H9 (cell line): Measurements from ENCODE around the gene DHX38. TPM values are rescaled to one million over a fixed set of nuclear protein-coding genes. Genes with fewer than 3 reads are reported as not detected.

Experiments used
- DNase-seq: peaks from one replicate; pipeline ENCODE4 v3.0.0-alpha.2; 2017
- H2AFZ ChIP-seq: one replicate; pipeline ENCODE4 v1.6.1; 2013; ENCODE audit warnings: mild to moderate bottlenecking, low read length, control low read depth, moderate library complexity
- H2AK5ac ChIP-seq: 2 replicates; pipeline ENCODE4 v1.6.1; 2013; ENCODE audit warnings: low read length, control low read depth, mixed read lengths; ENCODE audit not compliant: insufficient read length
- H2BK120ac ChIP-seq: one replicate; pipeline ENCODE4 v1.6.1; 2013; ENCODE audit warnings: low read depth, mild to moderate bottlenecking, low read length, control low read depth, inconsistent platforms; ENCODE audit not compliant: poor library complexity, severe bottlenecking
- H2BK12ac ChIP-seq: 2 replicates; pipeline ENCODE4 v1.6.1; 2013; ENCODE audit warnings: low read length, control low read depth, mixed read lengths, low read depth; ENCODE audit not compliant: insufficient read length
- H2BK15ac ChIP-seq: 2 replicates; pipeline ENCODE4 v1.6.1; 2013; ENCODE audit warnings: low read depth, low read length, control low read depth
- H2BK20ac ChIP-seq: one replicate; pipeline ENCODE4 v1.6.1; 2013; ENCODE audit warnings: low read depth, mild to moderate bottlenecking, low read length, control low read depth, inconsistent platforms; ENCODE audit not compliant: poor library complexity, severe bottlenecking
- H2BK5ac ChIP-seq: 2 replicates; pipeline ENCODE4 v1.6.1; 2013; ENCODE audit warnings: low read length, control low read depth, mixed read lengths; ENCODE audit not compliant: insufficient read length
- H3K14ac ChIP-seq: 2 replicates; pipeline ENCODE4 v1.6.1; 2013; ENCODE audit warnings: low read length, control low read depth; ENCODE audit not compliant: insufficient read depth
- H3K18ac ChIP-seq: 2 replicates; pipeline ENCODE4 v1.6.1; 2013; ENCODE audit warnings: low read depth, mild to moderate bottlenecking, mixed read lengths, low read length, control low read depth; ENCODE audit not compliant: insufficient read length
- H3K23ac ChIP-seq: 2 replicates; pipeline ENCODE4 v1.6.1; 2013; ENCODE audit warnings: low read length, control low read depth, mixed read lengths, low read depth; ENCODE audit not compliant: insufficient read length
- H3K23me2 ChIP-seq: 2 replicates; pipeline ENCODE4 v1.6.1; 2013; ENCODE audit warnings: low read depth, mild to moderate bottlenecking, mixed read lengths, low read length, control low read depth; ENCODE audit not compliant: insufficient read length, poor library complexity, severe bottlenecking
- H3K27ac ChIP-seq: 2 replicates; pipeline ENCODE4 v1.5.1; 2013; ENCODE audit warnings: low read length, control low read depth, mixed read lengths, low read depth; ENCODE audit not compliant: insufficient read length
- H3K27me3 ChIP-seq: 2 replicates; pipeline ENCODE4 v1.6.1; 2013; ENCODE audit warnings: low read length, control low read depth, inconsistent platforms; ENCODE audit not compliant: insufficient read depth
- H3K4ac ChIP-seq: 2 replicates; pipeline ENCODE4 v1.6.1; 2013; ENCODE audit warnings: low read depth, mild to moderate bottlenecking, control low read depth, inconsistent platforms, low read length, moderate library complexity
- H3K4me1 ChIP-seq: 2 replicates; pipeline ENCODE4 v1.6.1; 2013; ENCODE audit warnings: low read length, control low read depth, inconsistent platforms; ENCODE audit not compliant: insufficient read depth
- H3K4me2 ChIP-seq: 2 replicates; pipeline ENCODE4 v1.6.1; 2013; ENCODE audit warnings: low read length, control low read depth, mixed read lengths; ENCODE audit not compliant: insufficient read length, insufficient read depth
- H3K56ac ChIP-seq: 2 replicates; pipeline ENCODE4 v1.6.1; 2013; ENCODE audit warnings: low read depth, mild to moderate bottlenecking, mixed read lengths, low read length, control low read depth; ENCODE audit not compliant: insufficient read length
- H3K79me1 ChIP-seq: 2 replicates; pipeline ENCODE4 v1.6.1; 2013; ENCODE audit warnings: low read depth, mild to moderate bottlenecking, moderate library complexity, low read length, control low read depth, inconsistent platforms; ENCODE audit not compliant: insufficient read depth, poor library complexity, severe bottlenecking
- H3K79me2 ChIP-seq: 2 replicates; pipeline ENCODE4 v1.6.1; 2013; ENCODE audit warnings: low read length, control low read depth, inconsistent platforms; ENCODE audit not compliant: insufficient read depth
- H3K9ac ChIP-seq: 2 replicates; pipeline ENCODE4 v1.6.1; 2013; ENCODE audit warnings: low read length, control low read depth, mixed read lengths; ENCODE audit not compliant: insufficient read length; ENCODE audit errors: extremely low read depth
- H3K9me3 ChIP-seq: one replicate; pipeline ENCODE4 v1.6.1; 2013; ENCODE audit warnings: low read depth, low read length, inconsistent platforms; ENCODE audit not compliant: control insufficient read depth
- H3T11ph ChIP-seq: one replicate; pipeline ENCODE4 v1.6.1; 2013; ENCODE audit warnings: mild to moderate bottlenecking, low read length, control low read depth, inconsistent platforms
- H4K20me1 ChIP-seq: one replicate; pipeline ENCODE4 v1.6.1; 2013; ENCODE audit not compliant: control insufficient read depth, insufficient read length, insufficient read depth
- H4K5ac ChIP-seq: 2 replicates; pipeline ENCODE4 v1.6.1; 2013; ENCODE audit warnings: low read depth, mild to moderate bottlenecking, mixed read lengths, low read length, control low read depth; ENCODE audit not compliant: insufficient read length
- H4K8ac ChIP-seq: replicated peaks from 2 replicates; pipeline ENCODE4 v1.6.1; 2013; ENCODE audit warnings: low read length, control low read depth, mixed read lengths, low read depth; ENCODE audit not compliant: insufficient read length
- H4K91ac ChIP-seq: 2 replicates; pipeline ENCODE4 v1.6.1; 2013; ENCODE audit warnings: low read depth, mild to moderate bottlenecking, moderate library complexity, mixed read lengths, low read length, control low read depth; ENCODE audit not compliant: insufficient read length
- H3K27ac Mint-ChIP-seq, 3 experiments: 2 replicates in 2 of 3; 3 replicates in 1 of 3; pipeline ENCODE4 v1.8.0; 2020 to 2021; ENCODE audit warnings: mixed read lengths in 3 of 3, mild to moderate bottlenecking in 1 of 3, moderate library complexity in 1 of 3
- H3K27me3 Mint-ChIP-seq: 2 replicates; pipeline ENCODE4 v1.8.0; 2021; ENCODE audit warnings: low read depth, mild to moderate bottlenecking, moderate library complexity, mixed read lengths
- H3K36me3 Mint-ChIP-seq, 3 experiments: 2 replicates in 2 of 3; 3 replicates in 1 of 3; pipeline ENCODE4 v1.8.0; 2020 to 2021; ENCODE audit warnings: low read depth in 3 of 3, mixed read lengths in 3 of 3; ENCODE audit not compliant: insufficient read depth in 1 of 3
- H3K4me1 Mint-ChIP-seq, 2 experiments: 2 replicates each; pipeline ENCODE4 v1.8.0; 2020; ENCODE audit warnings: mixed read lengths in 2 of 2
- H3K4me3 Mint-ChIP-seq, 2 experiments: 2 replicates in 1 of 2; 3 replicates in 1 of 2; pipeline ENCODE4 v1.8.0; 2020 to 2021; ENCODE audit warnings: mild to moderate bottlenecking in 2 of 2, mixed read lengths in 2 of 2, moderate library complexity in 1 of 2
- H3K9me3 Mint-ChIP-seq, 2 experiments: 2 replicates in 1 of 2; 3 replicates in 1 of 2; pipeline ENCODE4 v1.8.0; 2020; ENCODE audit warnings: mild to moderate bottlenecking in 2 of 2, mixed read lengths in 2 of 2, moderate library complexity in 1 of 2
- WGBS: extraction: QIAGEN DNeasy Blood & Tissue Kit; methylation state at CpG from one replicate; pipeline ENCODE4 v1.1.7; 2013; ENCODE audit warnings: missing lambda C conversion rate, low lambda C conversion rate, mixed read lengths; ENCODE audit not compliant: insufficient read length; ENCODE audit errors: extremely low coverage; 5-methylcytosine and 5-hydroxymethylcytosine counted together
- total RNA-seq: library from RNA; stranded (reverse); gene quantifications from 2 replicates; pipeline ENCODE4 v1.2.1, GENCODE V29; 2021
- TF ChIP-seq, protein P1 (sequence below): fragments of 200-600 bp; sonication (generic); conservative IDR thresholded peaks from 3 replicates; pipeline ENCODE4 v1.8.0; 2021; ENCODE audit warnings: antibody characterized with exemption, mild to moderate bottlenecking

The DHX38 gene
- total RNA-seq, 1 experiment from 2014 or later = 60.5 TPM

DNA sequence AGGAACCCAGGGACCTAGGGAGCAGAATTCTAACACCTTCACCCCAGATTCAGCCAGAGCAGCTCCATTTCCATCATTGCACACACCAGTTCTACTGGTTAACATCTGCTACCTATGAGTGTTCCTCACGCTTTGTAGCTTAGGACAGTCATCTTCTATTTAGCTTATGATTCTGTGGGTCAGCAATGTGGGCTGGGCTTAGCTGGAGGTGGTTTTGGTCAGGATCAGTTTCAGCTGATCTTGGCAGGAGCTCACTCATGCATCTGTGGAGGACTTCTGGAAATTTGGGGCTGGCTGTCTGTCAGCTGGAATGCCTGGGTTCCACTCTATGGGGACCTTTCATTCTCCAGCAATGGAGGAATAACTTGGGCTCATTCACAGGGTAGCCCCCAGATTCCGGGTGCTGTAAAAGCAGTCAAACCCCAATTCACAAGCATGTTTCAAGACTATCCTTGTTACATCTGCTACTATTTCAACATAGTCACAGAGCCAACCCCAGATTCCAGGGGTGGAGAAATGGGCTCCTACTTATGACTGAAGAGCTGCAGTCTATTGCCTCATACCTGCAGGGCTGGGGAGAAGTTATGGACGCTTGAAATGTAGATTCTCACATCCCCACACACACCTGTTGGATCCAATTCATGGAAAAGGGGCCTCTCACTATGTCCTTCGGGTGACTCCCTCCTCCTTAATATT is 42.7 kb upstream of the DHX38 start:
- no CpG with 5 or more reads among the region's 4 CpGs for WGBS
- no peaks in the 10 kb centered on the region for H3K23me2 ChIP-seq

More for the DNA sequence above, 42.7 kb upstream of the DHX38 start:
- Histone ChIP-seq H2BK120ac (no peak overlapping the region), H3K9me3 (no peaks in the 10 kb centered on the region), H3K4me1 (no peaks in the 10 kb centered on the region), H3K79me2 (no peaks in the 10 kb centered on the region), H4K20me1 (no peaks in the 10 kb centered on the region), H4K91ac (no peak overlapping the region), H3T11ph (no peak overlapping the region), H3K27me3 (no peaks in the 10 kb centered on the region), H3K79me1 (no peaks in the 10 kb centered on the region), H2BK15ac (no peak overlapping the region), H2BK20ac (no peak overlapping the region), H3K23ac (no peak overlapping the region), H3K18ac (no peak overlapping the region), H3K14ac (no peak overlapping the region), H3K56ac (no peak overlapping the region), H3K9ac (no peak overlapping the region), H3K4ac (no peak overlapping the region), H4K8ac (no peak overlapping the region), H3K4me2 (no peak overlapping the region), H2BK5ac (no peak overlapping the region), H4K5ac (no peak overlapping the region), H2BK12ac (no peak overlapping the region), H2AFZ (no peak overlapping the region), H2AK5ac (no peak overlapping the region), H3K27ac (no peak overlapping the region)
- H3K4me3 Mint-ChIP-seq = no peak overlapping the region
- TF ChIP-seq, protein P1, sequence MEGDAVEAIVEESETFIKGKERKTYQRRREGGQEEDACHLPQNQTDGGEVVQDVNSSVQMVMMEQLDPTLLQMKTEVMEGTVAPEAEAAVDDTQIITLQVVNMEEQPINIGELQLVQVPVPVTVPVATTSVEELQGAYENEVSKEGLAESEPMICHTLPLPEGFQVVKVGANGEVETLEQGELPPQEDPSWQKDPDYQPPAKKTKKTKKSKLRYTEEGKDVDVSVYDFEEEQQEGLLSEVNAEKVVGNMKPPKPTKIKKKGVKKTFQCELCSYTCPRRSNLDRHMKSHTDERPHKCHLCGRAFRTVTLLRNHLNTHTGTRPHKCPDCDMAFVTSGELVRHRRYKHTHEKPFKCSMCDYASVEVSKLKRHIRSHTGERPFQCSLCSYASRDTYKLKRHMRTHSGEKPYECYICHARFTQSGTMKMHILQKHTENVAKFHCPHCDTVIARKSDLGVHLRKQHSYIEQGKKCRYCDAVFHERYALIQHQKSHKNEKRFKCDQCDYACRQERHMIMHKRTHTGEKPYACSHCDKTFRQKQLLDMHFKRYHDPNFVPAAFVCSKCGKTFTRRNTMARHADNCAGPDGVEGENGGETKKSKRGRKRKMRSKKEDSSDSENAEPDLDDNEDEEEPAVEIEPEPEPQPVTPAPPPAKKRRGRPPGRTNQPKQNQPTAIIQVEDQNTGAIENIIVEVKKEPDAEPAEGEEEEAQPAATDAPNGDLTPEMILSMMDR = no peak
- DNase-seq = no peak
- no peaks in the 10 kb centered on the region for H3K36me3 Mint-ChIP-seq
- H3K9me3 Mint-ChIP-seq = peaks cover 8 to 12% of the 10 kb centered on the region in 2 experiments; a peak in 3 of 5 replicates
- peaks cover 16% of the 10 kb centered on the region for H3K27me3 Mint-ChIP-seq
- H3K27ac Mint-ChIP-seq = no peak overlapping the region
- H3K4me1 Mint-ChIP-seq = no peaks in the 10 kb centered on the region
